Esophagus muscularis mucosa (tissue), 4 donors: ENCODE data around the gene ATN1. TPM values are rescaled to one million over a fixed set of nuclear protein-coding genes. Genes with fewer than 3 reads are reported as not detected.
A peak's percentile ranks its signal among the peaks of the same experiment; 100 is the strongest.

Experiments used
- DNase-seq: peaks from one replicate; pipeline ENCODE4 v3.0.0-alpha.2; 2017; ENCODE audit errors: extremely low spot score
- H3K27ac ChIP-seq, 4 donors: fragments of 200-600 bp; sonication (generic); replicated peaks in 1 of 4; 1 replicate in 3 of 4; 2 replicates in 1 of 4; pipeline ENCODE4 v1.5.1; 2016 to 2019; ENCODE audit warnings: mild to moderate bottlenecking in 1 of 4
- H3K27me3 ChIP-seq, 4 donors: fragments of 200-600 bp; sonication (generic); one replicate each; pipeline versions ENCODE4 v1.5.1 to v1.6.0; 2016 to 2019
- H3K36me3 ChIP-seq, 4 donors: fragments of 200-600 bp; sonication (generic); one replicate each; pipeline ENCODE4 v1.5.1; 2016 to 2019
- H3K4me1 ChIP-seq, 4 donors: fragments of 200-600 bp; sonication (generic); one replicate each; pipeline ENCODE4 v1.5.1; 2016 to 2019
- H3K4me3 ChIP-seq, 4 donors: fragments of 200-600 bp; sonication (generic); 1 replicate in 2 of 4; 2 replicates in 2 of 4; pipeline ENCODE4 v1.5.1; 2016 to 2019; ENCODE audit warnings: mild to moderate bottlenecking in 4 of 4, moderate library complexity in 1 of 4
- H3K9me3 ChIP-seq, 4 donors: fragments of 200-600 bp; sonication (generic); 1 replicate in 3 of 4; 2 replicates in 1 of 4; pipeline ENCODE4 v1.5.1; 2016 to 2019
- CTCF ChIP-seq, 3 experiments: fragments of 200-600 bp in 2 of 3; fragments of 450-650 bp in 1 of 3; sonication (generic) in 2 of 3; IDR thresholded peaks; one replicate each; pipeline ENCODE4 v1.5.1; 2017 to 2019; ENCODE audit warnings: antibody characterized with exemption in 3 of 3, mild to moderate bottlenecking in 2 of 3, moderate library complexity in 1 of 3
- EP300 ChIP-seq: sonication (generic); formaldehyde crosslinking; IDR thresholded peaks from one replicate; pipeline ENCODE4 v1.6.1; 2017; ENCODE audit warnings: antibody characterized with exemption
- POLR2A ChIP-seq: fragments of 450-650 bp; IDR thresholded peaks from one replicate; pipeline ENCODE4 v1.6.1; 2017; ENCODE audit warnings: antibody characterized with exemption, moderate library complexity, mild to moderate bottlenecking, low read depth
- POLR2AphosphoS5 ChIP-seq, 2 donors: sonication (generic); formaldehyde crosslinking; IDR thresholded peaks; one replicate each; pipeline ENCODE4 v1.6.1; 2017; ENCODE audit warnings: antibody characterized with exemption in 2 of 2
- WGBS: methylation state at CpG from one replicate; pipeline ENCODE4 v1.1.5; 2018; 5-methylcytosine and 5-hydroxymethylcytosine counted together
- intact Hi-C: fragments of 100-400 bp; cut with DNase I; formaldehyde crosslinking; loops from one replicate; pipeline ENCODE4 v1.15.1; 2023
- total RNA-seq, 4 donors: library from RNA; depleted of rRNA; stranded (reverse); fragments of >200 nt; gene quantifications; one replicate each; pipeline versions ENCODE4 v1.1.0 to v1.2.1, GENCODE V29; 2016

ATN1 gene
- total RNA-seq, 4 donors from 2014 or later, result 72.2 to 163 (median 92.4) TPM

GRCh38 chr12:6952863-6953441 is 25.2 kb downstream of the ATN1 start:
- H3K9me3 ChIP-seq, result no peaks in the 10 kb centered on the region
- TF ChIP-seq POLR2AphosphoS5 (IDR thresholded peaks at IDR 0.05) (no peak), CTCF (IDR thresholded peaks at IDR 0.05) (no peak), EP300 (no peak), POLR2A (no peak)
- H3K4me3 ChIP-seq, result peak overlapping the region; percentile 37 to 55 (median 42)
- no peak for DNase-seq
- no peaks in the 10 kb centered on the region for H3K27me3 ChIP-seq
- intact Hi-C loops, result no loop called here
- H3K4me1 ChIP-seq, result peaks cover 0 to 11% (median 7%) of the 10 kb centered on the region in 4 donors
- 74% methylated on average over 11 of the region's 15 CpGs for WGBS
- H3K36me3 ChIP-seq, result no peaks in the 10 kb centered on the region
- peak overlapping the region; percentile 14 to 72 (median 50) for H3K27ac ChIP-seq

DNA sequence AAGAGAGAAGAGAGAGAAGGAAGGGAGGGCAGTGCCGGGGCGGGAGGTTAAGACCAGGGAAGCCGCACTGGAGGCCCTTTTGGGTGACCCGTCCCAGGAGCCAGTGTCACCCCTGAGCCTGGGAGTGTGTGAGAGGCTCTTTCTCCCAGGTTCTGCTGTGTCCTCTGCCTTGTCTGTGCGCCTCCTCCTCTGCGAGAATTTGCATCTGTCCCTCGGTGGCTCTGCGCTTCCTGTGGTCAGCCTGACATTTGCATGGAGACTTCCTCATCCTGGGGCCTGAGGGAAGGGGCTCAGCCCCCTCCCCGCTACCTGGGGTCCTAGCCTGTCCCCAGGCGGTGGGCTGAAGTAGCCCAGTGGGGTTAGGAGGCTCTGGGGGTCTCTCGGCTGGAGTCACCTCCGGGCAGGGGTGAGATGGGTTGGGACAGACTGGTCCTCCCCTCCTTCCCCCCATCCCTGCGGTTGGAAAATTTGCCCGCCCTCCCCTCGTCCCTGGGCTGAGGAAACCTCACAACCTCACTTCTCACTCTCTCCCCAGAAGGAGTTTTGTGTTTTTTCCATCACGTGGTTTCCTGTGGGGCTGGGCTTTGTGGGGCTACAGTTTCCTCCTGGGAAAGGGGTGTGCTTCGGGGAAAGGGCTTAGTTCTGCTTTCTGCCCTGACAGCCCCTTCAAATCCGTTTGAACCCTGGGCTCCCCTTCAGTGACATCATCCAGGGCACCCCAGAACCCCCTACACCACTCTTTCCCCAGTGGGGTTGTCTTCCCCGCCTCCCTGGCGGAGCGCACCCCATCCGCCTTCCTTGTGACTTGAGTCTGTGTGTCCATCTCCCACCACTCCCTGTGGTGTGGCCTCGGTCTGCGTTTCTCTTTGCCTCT is 25.9 kb downstream of the ATN1 start:
- H3K9me3 ChIP-seq, result no peaks in the 10 kb centered on the region
- no peak for DNase-seq
- intact Hi-C loops, result no loop called here
- peak overlapping the region; percentile 37 to 55 (median 42) for H3K4me3 ChIP-seq
- TF ChIP-seq EP300, result no peak
- no peak for TF ChIP-seq CTCF (IDR thresholded peaks at IDR 0.05)
- TF ChIP-seq POLR2AphosphoS5 (IDR thresholded peaks at IDR 0.05), result peak in 1 of 2 donors; percentile 31
- no peak for TF ChIP-seq POLR2A
- H3K4me1 ChIP-seq, result peaks cover 0 to 18% (median 12%) of the 10 kb centered on the region in 4 donors
- no peaks in the 10 kb centered on the region for H3K36me3 ChIP-seq
- WGBS, result 51% methylated on average over 21 of the region's 24 CpGs
- H3K27ac ChIP-seq, result peak overlapping the region; percentile 14 to 72 (median 50)
- H3K27me3 ChIP-seq, result no peaks in the 10 kb centered on the region

DNA sequence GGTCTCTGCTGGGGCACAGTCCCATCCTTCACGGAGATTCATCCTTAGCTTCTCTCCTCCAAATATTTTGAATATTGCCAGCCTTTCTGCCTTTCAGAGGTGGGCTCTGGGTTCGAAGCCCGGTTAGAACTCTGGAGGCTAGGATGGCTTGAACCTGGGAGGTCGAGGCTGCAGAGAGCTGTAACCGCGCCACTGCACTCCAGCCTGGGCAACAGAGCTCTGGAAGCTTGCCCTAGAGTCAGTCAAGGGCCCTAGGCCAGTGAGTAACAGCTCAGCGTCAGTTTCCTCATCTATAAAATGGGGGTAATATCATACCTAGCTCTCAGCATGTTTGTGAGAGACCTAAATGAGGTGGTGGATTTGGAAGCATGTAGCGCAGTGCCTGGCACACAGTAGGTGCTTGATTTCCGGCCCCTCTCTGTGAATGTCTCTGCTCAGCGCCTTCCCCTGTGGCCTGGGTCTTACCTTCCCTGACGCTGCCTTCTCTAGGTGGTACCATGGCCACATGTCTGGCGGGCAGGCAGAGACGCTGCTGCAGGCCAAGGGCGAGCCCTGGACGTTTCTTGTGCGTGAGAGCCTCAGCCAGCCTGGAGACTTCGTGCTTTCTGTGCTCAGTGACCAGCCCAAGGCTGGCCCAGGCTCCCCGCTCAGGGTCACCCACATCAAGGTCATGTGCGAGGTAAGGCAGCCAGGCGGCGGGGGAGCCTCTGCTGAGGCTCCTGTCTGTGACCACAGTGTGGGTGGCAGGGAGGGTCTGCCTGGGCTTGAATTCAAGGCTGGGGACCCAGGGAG is 26.8 kb downstream of the ATN1 start:
- intact Hi-C loops, result no loop called here
- Histone ChIP-seq H3K4me3 (peak overlapping the region in 2 of 4 donors; percentile 27 to 45), H3K27me3 (no peaks in the 10 kb centered on the region), H3K36me3 (no peaks in the 10 kb centered on the region), H3K9me3 (no peaks in the 10 kb centered on the region), H3K27ac (no peak overlapping the region), H3K4me1 (peaks cover 1 to 23% (median 18%) of the 10 kb centered on the region in 4 donors)
- WGBS, result 87% methylated on average over 17 of the region's 21 CpGs
- TF ChIP-seq POLR2AphosphoS5 (IDR thresholded peaks at IDR 0.05) (no peak), POLR2A (no peak), EP300 (no peak), CTCF (IDR thresholded peaks at IDR 0.05) (no peak)
- no peak for DNase-seq

DNA sequence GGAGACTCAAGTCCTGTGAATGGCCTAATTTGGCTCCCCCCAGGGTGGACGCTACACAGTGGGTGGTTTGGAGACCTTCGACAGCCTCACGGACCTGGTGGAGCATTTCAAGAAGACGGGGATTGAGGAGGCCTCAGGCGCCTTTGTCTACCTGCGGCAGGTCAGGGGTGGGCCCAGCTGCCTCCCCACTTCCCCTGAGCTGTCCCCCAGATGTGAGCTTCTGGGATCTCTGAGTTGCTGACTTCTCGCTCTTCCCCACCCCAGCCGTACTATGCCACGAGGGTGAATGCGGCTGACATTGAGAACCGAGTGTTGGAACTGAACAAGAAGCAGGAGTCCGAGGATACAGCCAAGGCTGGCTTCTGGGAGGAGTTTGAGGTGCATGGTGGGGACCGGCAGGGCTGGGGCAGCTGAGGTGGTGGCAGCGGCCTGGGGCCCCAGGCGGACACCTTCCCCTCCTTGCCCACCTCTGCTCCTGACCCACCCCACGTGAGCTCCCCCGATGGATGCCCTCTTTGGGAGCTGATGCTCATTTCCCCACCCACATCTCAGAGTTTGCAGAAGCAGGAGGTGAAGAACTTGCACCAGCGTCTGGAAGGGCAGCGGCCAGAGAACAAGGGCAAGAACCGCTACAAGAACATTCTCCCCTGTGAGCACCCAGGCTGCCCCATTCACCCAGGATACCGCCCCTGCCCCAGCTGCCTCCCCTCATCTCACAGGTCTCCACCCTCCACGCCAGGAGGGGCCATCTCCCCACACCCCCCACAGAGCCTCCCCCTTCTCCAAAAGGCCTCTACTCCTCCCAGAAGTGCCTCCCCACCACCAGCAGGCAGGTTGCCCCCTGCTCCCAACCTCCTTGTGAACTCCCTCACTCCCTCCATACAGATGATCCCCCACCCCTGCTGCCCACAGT is 27.6 kb downstream of the ATN1 start:
- Histone ChIP-seq H3K27me3 (no peaks in the 10 kb centered on the region), H3K4me3 (no peak overlapping the region), H3K9me3 (no peaks in the 10 kb centered on the region), H3K4me1 (peaks cover 10 to 32% (median 25%) of the 10 kb centered on the region in 4 donors), H3K36me3 (no peaks in the 10 kb centered on the region), H3K27ac (no peak overlapping the region)
- TF ChIP-seq EP300, result no peak
- no peak for TF ChIP-seq POLR2A
- no peak for TF ChIP-seq CTCF (IDR thresholded peaks at IDR 0.05)
- no peak for TF ChIP-seq POLR2AphosphoS5 (IDR thresholded peaks at IDR 0.05)
- intact Hi-C loops, result no loop called here
- WGBS, result 94% methylated on average over 11 of the region's 22 CpGs
- no peak for DNase-seq
